Ecto neural progenitor cell (in vitro differentiated cells): ENCODE results near the gene TSPAN17.

ENCODE experiments used
- DNase-seq: peaks from one replicate; pipeline ENCODE4 v3.0.0-alpha.2; 2018; ENCODE audit warnings: low spot score

Gene TSPAN17

GRCh38 chr5:176621661-176622079 is 25.6 kb upstream of the TSPAN17 start:
- no peak for DNase-seq

- no peak for DNase-seq
These were observed 23.1 kb upstream of the TSPAN17 start for GRCh38 chr5:176624142-176624541.

GRCh38 chr5:176624938-176625337 is 22.3 kb upstream of the TSPAN17 start:
- no peak for DNase-seq

GRCh38 chr5:176625512-176625911 is 21.8 kb upstream of the TSPAN17 start:
- no peak for DNase-seq

GRCh38 chr5:176625966-176626875 is 21.1 kb upstream of the TSPAN17 start:
- no peak for DNase-seq

- DNase-seq = no peak
These were observed 20.4 kb upstream of the TSPAN17 start for GRCh38 chr5:176626876-176627236.

- no peak for DNase-seq
These were observed 19.7 kb upstream of the TSPAN17 start for GRCh38 chr5:176627582-176627981.

GRCh38 chr5:176628406-176629228 is 18.7 kb upstream of the TSPAN17 start:
- no peak for DNase-seq

GRCh38 chr5:176629317-176629852 is 17.9 kb upstream of the TSPAN17 start:
- DNase-seq = no peak

GRCh38 chr5:176629853-176630680 is 17.2 kb upstream of the TSPAN17 start, which contains the start of the genes EIF4E1B and SNCB:
TSS of gene EIF4E1B (plus strand) at chr5:176630675. CDS start at chr5:176642788, 12,113 bp downstream.
TSS of gene SNCB (minus strand) at chr5:176630534. CDS start at chr5:176629654, 880 bp downstream.
- DNase-seq = peak; percentile 79

GRCh38 chr5:176630681-176631222 is 16.5 kb upstream of the TSPAN17 start:
- DNase-seq = no peak

- DNase-seq = no peak
These were observed 15.7 kb upstream of the TSPAN17 start for GRCh38 chr5:176631383-176632200.

GRCh38 chr5:176632745-176633144 is 14.5 kb upstream of the TSPAN17 start:
- DNase-seq = no peak

GRCh38 chr5:176633598-176633997 is 13.7 kb upstream of the TSPAN17 start:
- no peak for DNase-seq

GRCh38 chr5:176636426-176636825 is 10.9 kb upstream of the TSPAN17 start:
- DNase-seq = no peak

- DNase-seq = no peak
These were observed 9.7 kb upstream of the TSPAN17 start for GRCh38 chr5:176637556-176637955.

GRCh38 chr5:176638437-176638836 is 8.8 kb upstream of the TSPAN17 start:
- DNase-seq = no peak

GRCh38 chr5:176639208-176639607 is 8.1 kb upstream of the TSPAN17 start:
- no peak for DNase-seq

GRCh38 chr5:176639981-176640380 is 7.3 kb upstream of the TSPAN17 start:
- no peak for DNase-seq

- no peak for DNase-seq
These were observed 6.7 kb upstream of the TSPAN17 start for GRCh38 chr5:176640616-176641015.
